OCI-LY1 (cell line): ENCODE results near the gene OXLD1.

Experiments
- EZH2 ChIP-seq: fragments of 200-600 bp; sonication (generic), shearing (Covaris generic); IDR thresholded peaks from 2 replicates; pipeline ENCODE4 v1.8.0; 2017; ENCODE audit warnings: borderline replicate concordance, mixed run types, mild to moderate bottlenecking, antibody characterized with exemption, low read length, moderate library complexity, mixed read lengths
- TF ChIP-seq, protein P1 (sequence below): fragments of 200-600 bp; sonication (generic), shearing (Covaris generic); IDR thresholded peaks from 2 replicates; pipeline ENCODE4 v1.5.1; 2017; ENCODE audit warnings: mild to moderate bottlenecking, antibody characterized with exemption, low read length, moderate library complexity, mixed read lengths

DNA sequence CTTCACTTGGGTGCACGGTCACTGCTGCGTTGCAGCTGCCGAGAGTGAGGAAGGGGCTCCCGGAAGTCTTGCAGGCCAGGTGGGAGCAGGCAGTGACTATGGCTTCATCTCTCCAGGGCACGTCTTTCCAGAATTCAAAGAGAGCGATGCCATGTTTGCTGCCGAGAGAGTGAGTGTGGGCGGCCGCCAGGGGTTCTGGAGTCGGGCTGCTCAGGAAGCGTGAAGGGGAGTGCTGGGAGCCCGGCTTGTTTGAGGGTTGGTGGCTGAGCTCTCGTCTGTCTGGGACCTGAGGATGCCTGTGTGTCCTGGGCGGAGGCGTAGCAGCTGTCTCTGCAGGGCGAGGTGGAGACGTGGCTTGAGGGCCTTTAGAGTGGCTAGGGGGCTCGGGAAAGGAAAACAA, 23.7 kb upstream of the OXLD1 start:
- TF ChIP-seq, protein P1, sequence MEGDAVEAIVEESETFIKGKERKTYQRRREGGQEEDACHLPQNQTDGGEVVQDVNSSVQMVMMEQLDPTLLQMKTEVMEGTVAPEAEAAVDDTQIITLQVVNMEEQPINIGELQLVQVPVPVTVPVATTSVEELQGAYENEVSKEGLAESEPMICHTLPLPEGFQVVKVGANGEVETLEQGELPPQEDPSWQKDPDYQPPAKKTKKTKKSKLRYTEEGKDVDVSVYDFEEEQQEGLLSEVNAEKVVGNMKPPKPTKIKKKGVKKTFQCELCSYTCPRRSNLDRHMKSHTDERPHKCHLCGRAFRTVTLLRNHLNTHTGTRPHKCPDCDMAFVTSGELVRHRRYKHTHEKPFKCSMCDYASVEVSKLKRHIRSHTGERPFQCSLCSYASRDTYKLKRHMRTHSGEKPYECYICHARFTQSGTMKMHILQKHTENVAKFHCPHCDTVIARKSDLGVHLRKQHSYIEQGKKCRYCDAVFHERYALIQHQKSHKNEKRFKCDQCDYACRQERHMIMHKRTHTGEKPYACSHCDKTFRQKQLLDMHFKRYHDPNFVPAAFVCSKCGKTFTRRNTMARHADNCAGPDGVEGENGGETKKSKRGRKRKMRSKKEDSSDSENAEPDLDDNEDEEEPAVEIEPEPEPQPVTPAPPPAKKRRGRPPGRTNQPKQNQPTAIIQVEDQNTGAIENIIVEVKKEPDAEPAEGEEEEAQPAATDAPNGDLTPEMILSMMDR = no peak
- TF ChIP-seq EZH2 = no peak
